Measurements from ENCODE around the gene SEMA5A.

GRCh38 chr5:9494301-9494700, 51.6 kb downstream of the SEMA5A start:
- TF ChIP-seq CTCF (IDR thresholded peaks at IDR 0.05; ENCODE audit: insufficient read depth, low read depth, low read length) (no peak), EZH2 (IDR thresholded peaks at IDR 0.05; ENCODE audit: insufficient read depth, low read length) (no peak)

Data from astrocyte (in vitro differentiated cells and primary cell).